ENCODE data around the gene SLC7A7.
"Not testable (repeated sequence)": the region's sequence is repeated elsewhere in the genome, so short reads cannot be mapped to it uniquely, and the experiment has no call there.

SLC7A7 gene

DNA sequence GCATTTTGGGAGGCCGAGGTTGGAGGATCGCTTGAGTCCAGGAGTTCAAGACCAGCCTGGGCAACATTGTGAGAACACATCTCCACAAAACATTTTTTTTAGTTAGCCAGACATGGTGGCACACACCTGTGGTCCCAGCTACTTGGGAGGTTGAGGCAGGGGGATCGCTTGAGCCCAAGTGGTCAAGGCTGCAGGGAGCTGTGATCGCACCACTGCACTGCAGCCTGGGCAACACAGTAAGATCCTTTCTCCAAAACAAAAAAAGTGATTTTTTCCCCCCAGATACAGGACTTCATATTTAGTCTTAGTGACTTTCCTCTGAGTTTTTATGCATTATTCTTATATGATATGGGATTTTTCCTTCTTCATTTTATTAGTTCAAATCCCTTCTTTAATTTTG lies 28.6 kb downstream of the SLC7A7 start:
- DNase-seq = no peak

DNA sequence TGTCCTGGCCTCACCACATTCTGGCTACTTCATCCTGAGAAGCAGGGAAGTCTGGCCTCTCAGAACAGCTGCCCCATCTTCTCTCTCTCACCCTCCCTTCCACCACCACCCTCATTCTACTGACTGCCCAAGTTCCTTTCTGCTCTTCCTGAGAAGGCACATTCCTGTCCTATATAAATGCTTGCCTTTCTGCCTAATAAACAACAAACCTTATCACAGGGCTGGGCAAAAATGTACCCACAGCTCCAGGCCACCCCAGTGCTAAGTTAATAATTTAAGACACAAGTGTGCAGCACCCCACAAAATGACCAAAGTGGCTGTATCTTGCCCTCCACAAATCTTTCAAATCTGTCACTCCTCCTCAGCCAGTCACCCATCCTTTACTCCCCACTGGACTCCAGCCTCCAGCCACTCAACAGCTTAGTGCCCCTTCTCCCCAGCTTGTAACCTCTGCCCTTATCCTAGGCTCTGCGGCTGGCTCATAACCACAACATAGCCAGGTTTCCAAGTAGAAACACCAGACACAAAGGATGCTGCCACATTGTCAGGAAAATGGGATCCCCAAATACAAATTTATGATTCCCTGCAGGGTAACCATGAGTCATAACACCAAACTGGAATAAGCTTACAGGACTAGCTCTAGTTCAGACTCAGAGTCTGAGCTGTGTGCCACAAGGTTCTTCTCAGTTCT lies 33.8 kb downstream of the SLC7A7 start:
- no peak for DNase-seq

- no peak for DNase-seq
Observed at GRCh38 chr14:22780941-22781300, 34.3 kb downstream of the SLC7A7 start.

- no peak for DNase-seq
Observed at GRCh38 chr14:22780105-22780679, 35.0 kb downstream of the SLC7A7 start.

GRCh38 chr14:22778084-22778483 lies 37.2 kb downstream of the SLC7A7 start:
- no peak for DNase-seq

DNA sequence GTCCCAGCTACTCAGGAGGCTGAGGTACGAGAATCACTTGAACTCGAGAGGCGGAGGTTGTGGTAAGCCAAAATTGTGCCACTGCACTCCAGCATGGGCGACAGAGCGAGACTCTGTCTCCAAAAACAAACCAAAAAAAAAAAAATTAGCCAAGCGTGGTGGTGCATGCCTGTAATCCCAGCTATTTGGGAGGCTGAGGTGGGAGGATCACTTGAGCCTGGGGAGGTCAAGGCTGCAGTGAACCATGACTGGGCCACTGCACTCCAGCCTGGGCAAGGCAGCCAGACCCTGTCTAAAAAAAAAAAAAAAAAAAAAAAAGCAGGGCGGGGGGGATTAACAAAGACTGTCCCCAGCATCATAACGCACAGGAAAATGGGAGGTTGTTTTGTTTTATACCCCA lies 38.4 kb downstream of the SLC7A7 start:
- not testable (repeated sequence) for DNase-seq

- no peak for DNase-seq
Observed at GRCh38 chr14:22776215-22776614, 39.0 kb downstream of the SLC7A7 start.

DNA sequence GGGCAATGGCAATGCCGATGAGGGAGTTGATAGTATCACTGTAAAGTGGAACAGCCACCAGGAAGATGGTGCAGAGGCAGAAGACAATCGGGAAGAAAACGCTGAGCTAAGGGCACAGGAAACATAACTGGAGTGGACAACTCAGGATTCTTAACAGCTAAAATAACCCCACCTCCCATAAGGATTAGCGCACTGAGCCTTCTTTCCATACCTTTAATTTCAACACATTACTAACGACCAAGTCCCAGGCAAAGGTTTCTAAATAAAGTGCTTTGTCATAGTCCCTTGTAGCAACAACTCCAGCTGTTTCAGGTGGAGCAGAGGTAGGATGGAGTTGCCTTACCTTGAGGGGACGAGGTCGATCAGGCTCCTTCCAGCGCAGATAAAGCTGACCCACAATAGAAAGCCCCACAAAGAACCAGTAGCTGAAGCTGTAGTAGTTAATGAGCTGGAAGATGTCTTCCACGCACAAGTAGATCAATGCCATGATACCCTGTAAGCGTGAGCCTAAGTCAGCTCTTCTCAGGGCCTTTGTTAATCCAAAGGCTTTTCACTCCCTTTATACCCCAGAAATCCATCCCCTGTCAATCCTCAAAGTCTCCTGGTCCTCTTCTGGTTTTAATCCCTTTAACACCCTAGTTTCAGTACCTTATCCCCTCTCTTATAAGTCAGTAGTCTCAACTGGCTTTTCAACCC lies 41.1 kb downstream of the SLC7A7 start:
- no peak for DNase-seq

GRCh38 chr14:22773162-22774010 lies 41.8 kb downstream of the SLC7A7 start:
- no peak for DNase-seq

DNA sequence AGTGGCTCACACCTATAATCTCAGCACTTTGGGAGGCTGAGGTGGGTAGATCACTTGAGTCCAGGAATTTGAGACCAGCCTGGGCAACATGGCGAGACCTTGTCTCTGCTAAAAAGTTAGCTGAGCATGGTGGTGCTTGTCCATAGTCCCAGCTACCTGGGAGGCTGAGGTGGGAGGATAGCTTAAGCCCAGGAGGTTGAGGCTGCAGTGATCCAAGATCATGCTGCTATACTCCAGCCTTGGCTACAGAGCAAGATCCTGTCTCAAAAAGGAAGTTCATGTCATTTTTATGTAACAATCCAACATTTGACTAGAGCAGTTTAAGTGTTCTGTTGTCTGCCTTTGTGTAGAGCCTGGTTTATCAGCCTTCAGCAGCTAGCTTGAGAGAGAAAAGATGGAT lies 42.5 kb downstream of the SLC7A7 start:
- no peak for DNase-seq

DNA sequence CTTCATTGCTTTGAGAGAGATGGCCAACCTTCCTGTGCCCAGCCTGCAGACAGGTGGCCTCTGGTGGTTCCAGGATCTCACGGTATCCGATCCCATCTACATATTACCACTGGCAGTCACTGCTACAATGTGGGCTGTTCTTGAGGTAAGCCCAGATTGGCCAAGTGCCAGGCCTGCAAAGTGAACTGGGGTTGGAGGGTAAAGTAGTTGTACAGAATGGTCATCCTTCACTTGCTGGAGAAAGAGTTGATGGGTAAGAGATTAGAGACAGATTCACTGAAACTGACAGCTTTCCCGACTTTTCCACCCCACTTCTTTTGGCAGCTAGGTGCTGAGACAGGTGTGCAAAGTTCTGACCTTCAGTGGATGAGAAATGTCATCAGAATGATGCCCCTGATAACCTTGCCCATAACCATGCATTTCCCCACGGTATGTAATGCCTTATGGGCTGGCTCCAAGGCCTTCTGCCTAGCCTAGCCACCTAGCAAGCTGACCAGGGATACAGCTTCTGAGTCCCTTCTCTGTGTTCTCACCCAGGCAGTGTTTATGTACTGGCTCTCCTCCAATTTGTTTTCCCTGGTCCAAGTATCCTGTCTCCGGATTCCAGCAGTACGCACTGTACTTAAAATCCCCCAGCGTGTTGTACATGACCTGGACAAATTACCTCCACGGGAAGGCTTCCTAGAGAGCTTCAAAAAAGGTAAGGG lies 44.6 kb downstream of the SLC7A7 start:
- DNase-seq = no peak

- DNase-seq = no peak
Observed at GRCh38 chr14:22769369-22769768, 45.9 kb downstream of the SLC7A7 start.

DNA sequence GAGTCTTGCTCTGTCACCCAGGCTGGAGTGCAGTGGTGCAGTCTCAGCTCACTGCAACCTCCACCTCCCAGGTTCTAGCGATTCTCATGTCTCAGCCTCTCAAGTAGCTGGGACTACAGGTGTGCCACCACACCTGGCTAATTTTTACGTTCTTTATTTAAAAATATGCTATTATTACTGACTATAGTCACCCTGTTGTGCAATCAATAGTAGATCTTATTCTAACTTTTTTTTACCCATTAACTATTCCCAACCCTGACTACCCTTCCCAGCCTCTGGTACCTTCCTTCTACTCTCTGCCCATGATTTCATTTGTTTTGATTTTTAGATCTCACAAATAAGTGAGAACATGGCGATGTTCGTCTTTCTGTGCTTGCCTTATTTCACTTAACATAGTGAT lies 46.3 kb downstream of the SLC7A7 start:
- DNase-seq = no peak

- DNase-seq = no peak
Observed at GRCh38 chr14:22767323-22767589, 48.0 kb downstream of the SLC7A7 start.

DNA sequence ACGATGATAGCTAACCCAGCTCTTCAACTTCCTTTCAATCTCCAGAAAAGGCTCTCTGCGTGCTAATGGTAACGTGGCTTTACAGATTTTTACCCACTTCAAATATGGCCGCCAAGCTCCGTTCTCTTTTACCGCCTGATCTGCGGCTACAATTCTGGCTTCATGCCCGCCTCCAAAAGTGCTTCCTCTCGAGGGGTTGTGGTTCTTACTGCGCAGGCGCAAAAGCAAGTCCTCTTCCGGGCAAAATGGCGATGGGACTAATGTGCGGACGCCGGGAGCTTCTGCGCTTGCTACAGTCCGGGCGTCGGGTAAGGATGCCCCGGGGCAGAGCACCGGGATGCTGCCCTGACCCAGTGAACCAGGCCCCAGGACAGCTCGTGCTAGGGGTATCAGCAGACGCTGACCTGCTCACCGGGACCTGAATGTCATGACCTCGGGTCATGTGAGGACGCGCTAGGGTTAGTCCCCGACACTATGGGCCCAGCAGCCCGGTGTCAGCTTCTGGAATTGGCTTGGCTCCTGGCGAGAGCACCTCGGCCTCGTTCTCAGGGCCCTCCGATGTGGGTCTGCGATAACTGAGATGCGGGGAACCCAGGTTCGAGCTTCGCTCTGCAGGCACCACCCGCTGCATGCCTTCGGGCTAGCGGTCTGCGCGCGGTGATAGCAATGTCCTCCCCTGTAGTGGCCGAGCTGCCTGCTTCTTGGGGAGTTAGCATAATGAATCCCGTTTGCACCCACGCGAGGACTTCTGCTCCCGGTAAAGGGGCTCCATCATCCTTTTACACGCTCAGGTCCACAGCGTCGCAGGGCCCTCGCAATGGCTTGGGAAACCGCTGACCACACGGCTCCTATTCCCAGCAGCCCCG lies 48.5 kb downstream of the SLC7A7 start, which contains the start of gene OXA1L:
OXA1L (plus strand) TSS at position 232 of the 866 bp plus-strand sequence; CDS start at position 246, 14 bp downstream.
- peak; percentile 97 for DNase-seq

DNA sequence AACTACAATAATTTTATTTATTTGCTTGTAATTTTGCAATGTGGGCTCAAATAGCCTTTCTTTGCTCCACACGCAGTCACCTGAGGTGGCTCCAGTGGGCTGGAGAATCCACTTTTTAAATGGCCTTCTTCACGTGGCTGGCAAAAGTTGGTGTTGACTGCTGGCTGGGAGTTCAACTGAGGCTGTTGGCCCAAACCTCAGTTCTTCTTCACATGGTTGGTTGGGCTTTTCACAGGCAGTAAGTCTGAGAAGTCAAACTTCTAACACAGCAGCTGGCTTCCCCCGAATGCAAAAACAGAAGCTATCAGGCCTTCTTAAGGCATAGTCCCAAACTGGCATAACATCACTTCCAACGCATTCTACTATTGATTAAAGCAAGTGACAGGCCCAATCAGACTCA lies 50.9 kb downstream of the SLC7A7 start:
- no peak for DNase-seq

DNA sequence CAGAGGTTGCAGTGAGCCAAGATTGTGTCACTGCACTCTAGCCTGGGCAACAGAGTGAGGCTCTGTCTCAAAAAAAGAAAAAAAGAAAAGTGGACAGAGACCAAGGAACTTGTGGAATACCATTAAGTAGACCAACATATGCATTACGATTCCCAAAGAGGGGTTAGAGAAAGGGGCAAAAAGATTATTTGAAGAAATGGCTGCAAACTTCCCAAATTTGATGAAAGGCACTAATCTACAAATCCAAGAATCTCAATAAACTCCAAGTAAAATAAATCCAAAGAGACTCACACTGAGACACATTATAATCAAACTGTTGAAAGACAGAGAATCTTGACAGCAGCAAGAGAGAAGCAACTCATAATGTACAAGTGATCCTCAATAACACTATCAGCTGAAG lies 53.5 kb downstream of the SLC7A7 start:
- no peak for DNase-seq

GRCh38 chr14:22757972-22758650 lies 57.1 kb downstream of the SLC7A7 start:
- not testable (repeated sequence) for DNase-seq

DNA sequence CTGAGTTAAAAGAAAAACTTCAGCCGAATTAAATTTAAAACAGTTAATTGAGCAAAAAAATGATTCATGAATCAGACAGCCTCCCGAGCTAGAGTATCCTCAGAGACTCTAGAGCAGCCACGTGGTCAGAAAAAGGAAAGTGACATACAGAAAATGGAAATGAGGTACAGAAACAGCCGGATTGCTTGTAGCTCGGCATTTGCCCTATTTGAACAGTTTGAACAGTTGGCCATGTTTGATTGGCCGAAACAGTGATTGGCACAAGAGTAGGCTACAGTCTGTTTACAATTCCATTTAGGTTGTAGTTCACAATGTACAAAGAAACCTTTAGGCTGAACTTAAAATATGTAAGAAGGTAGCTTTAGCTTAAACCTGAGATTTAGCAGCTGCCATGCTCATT lies 61.6 kb downstream of the SLC7A7 start:
- DNase-seq = peak; percentile 15

GRCh38 chr14:22752422-22752821 lies 62.8 kb downstream of the SLC7A7 start:
- DNase-seq = no peak

DNA sequence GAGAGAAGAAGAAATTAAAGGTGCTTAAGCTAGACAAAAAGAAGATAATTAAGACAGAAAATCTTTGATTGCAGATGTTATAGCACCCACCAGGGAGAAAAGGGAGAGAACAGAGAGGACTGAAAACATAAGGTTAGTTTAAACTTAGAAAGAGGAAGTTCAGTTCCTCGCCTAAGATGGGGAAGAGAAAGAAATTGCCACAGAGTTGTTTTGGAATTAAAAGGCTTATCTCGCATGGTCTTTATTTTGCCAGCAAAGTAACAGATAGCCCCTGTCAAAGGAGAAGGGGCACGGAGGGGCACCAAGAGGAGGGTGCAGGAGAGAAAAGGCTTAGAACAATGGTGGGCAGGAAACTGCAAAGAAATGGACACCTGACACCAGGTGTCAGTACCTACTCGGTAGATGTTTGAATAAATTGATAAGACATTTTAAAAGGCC lies 66.6 kb downstream of the SLC7A7 start:
- no peak for DNase-seq

All from NCI-H446 treated with DMSO at 0.1 percent for 48 hours (cell line).